Measurements from ENCODE around the gene SLC5A9. TPM values are rescaled to one million over a fixed set of nuclear protein-coding genes. Genes with fewer than 3 reads are reported as not detected.

The SLC5A9 gene
- total and polyA plus RNA-seq, 3 donors from 2014 or later: 1.4 to 3.0 (median 2.3) TPM

DNA sequence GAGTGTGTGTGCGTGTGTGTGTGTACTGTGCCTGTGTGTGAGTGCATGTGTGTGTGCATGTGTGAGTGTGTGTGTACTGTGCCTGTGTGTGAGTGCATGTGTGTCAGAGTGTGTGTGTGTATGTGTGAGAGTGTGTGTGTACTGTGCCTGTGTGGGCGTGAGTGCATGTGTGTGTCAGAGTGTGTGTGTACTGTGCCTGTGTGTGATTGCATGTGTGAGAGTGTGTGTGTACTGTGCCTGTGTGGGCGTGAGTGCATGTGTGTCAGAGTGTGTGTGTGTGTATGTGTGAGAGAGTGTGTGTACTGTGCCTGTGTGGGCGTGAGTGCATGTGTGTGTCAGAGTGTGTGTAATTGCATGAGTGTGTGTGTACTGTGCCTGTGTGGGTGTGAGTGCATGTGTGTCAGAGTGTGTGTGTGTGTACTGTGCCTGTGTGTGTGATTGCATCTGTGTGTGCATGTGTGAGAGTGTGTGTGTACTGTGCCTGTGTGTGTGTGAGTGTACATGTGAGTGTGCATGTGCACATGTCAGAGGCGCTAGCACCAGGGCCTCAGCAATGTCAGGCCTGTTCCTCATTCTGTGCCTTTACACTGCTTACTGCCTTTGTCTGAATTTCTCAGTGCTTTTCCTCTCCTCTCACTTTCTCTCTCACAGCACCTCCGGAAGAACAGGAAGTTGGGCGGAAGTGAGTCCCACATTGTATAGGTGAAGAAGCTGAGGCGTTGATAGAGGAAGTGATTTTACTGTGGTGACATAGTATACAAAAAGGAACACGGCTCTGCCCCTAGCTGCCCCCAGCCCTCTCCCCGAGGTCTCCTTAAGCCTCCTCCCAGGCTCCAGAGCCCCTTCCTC, 4.9 kb downstream of the SLC5A9 start:
- DNase-seq: no peak
- 62 to 80% methylated on average over 10 of the region's 10 CpGs for WGBS, 2 donors
- no peaks in the 10 kb centered on the region for H3K4me1 ChIP-seq
- H3K27ac ChIP-seq: no peak overlapping the region
- no peaks in the 10 kb centered on the region for H3K27me3 ChIP-seq
- no peaks in the 10 kb centered on the region for H3K36me3 ChIP-seq (ENCODE audit: low read depth, missing control alignments)
- intact Hi-C loops (cut with DNase I; ENCODE audit: low total_unique reads): no loop called here
- no peak overlapping the region for H3K4me3 ChIP-seq
- TF ChIP-seq, protein P1, sequence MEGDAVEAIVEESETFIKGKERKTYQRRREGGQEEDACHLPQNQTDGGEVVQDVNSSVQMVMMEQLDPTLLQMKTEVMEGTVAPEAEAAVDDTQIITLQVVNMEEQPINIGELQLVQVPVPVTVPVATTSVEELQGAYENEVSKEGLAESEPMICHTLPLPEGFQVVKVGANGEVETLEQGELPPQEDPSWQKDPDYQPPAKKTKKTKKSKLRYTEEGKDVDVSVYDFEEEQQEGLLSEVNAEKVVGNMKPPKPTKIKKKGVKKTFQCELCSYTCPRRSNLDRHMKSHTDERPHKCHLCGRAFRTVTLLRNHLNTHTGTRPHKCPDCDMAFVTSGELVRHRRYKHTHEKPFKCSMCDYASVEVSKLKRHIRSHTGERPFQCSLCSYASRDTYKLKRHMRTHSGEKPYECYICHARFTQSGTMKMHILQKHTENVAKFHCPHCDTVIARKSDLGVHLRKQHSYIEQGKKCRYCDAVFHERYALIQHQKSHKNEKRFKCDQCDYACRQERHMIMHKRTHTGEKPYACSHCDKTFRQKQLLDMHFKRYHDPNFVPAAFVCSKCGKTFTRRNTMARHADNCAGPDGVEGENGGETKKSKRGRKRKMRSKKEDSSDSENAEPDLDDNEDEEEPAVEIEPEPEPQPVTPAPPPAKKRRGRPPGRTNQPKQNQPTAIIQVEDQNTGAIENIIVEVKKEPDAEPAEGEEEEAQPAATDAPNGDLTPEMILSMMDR (IDR thresholded peaks at IDR 0.05): no peak
- TF ChIP-seq POLR2A (IDR thresholded peaks at IDR 0.05): no peak
- H3K9me3 ChIP-seq: no peaks in the 10 kb centered on the region

DNA sequence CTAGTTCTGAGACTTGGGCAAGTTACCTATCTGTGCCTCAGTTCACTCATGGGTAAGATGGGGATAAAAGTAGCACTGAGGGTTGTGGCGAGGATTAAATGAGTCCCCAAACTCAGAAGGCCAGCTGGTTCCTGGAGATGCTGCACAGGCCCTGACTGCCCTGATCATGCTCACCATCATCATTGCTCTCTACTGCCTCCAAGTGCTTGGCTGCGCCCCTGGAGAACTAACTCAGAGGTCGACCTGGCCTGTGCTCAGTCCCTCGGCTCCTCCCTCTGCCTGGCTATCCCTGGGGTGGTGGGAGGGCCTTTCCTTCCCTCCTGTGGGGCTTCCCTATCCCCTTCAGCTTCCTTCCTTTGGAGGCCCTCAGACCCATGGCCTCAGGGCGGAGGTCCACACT, 5.6 kb downstream of the SLC5A9 start:
- Histone ChIP-seq H3K4me1 (no peaks in the 10 kb centered on the region), H3K27ac (no peak overlapping the region), H3K27me3 (no peaks in the 10 kb centered on the region), H3K9me3 (no peaks in the 10 kb centered on the region), H3K4me3 (no peak overlapping the region), H3K36me3 (ENCODE audit: low read depth, missing control alignments) (no peaks in the 10 kb centered on the region)
- TF ChIP-seq, protein P1 (IDR thresholded peaks at IDR 0.05): no peak
- TF ChIP-seq POLR2A (IDR thresholded peaks at IDR 0.05): no peak
- DNase-seq: peak; percentile 49
- intact Hi-C loops (cut with DNase I; ENCODE audit: low total_unique reads): no loop called here
- 63 to 65% methylated on average over 5 of the region's 5 CpGs for WGBS, 2 donors

DNA sequence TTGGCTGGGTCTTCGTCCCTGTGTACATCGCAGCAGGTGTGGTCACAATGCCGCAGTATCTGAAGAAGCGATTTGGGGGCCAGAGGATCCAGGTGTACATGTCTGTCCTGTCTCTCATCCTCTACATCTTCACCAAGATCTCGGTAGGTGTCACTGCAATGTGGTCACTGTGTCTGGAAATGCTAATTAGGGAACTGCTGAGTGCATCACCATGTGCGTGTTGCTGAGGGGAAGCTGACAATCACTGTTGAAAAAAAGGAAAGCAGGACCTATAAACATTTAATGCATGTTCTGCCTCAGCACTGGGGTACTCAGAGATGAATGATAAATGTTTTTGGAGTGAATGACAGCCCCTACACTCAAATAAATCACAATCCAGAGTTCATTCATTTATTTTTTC, 6.8 kb downstream of the SLC5A9 start:
- Histone ChIP-seq H3K27ac (no peak overlapping the region), H3K4me1 (no peaks in the 10 kb centered on the region), H3K36me3 (ENCODE audit: low read depth, missing control alignments) (no peaks in the 10 kb centered on the region), H3K9me3 (no peaks in the 10 kb centered on the region), H3K27me3 (no peaks in the 10 kb centered on the region), H3K4me3 (no peak overlapping the region)
- intact Hi-C loops (cut with DNase I; ENCODE audit: low total_unique reads): no loop called here
- no peak for DNase-seq
- TF ChIP-seq, protein P1 (IDR thresholded peaks at IDR 0.05): no peak
- TF ChIP-seq POLR2A (IDR thresholded peaks at IDR 0.05): no peak
- WGBS, 2 donors: 95% methylated on average over 6 of the region's 6 CpGs

DNA sequence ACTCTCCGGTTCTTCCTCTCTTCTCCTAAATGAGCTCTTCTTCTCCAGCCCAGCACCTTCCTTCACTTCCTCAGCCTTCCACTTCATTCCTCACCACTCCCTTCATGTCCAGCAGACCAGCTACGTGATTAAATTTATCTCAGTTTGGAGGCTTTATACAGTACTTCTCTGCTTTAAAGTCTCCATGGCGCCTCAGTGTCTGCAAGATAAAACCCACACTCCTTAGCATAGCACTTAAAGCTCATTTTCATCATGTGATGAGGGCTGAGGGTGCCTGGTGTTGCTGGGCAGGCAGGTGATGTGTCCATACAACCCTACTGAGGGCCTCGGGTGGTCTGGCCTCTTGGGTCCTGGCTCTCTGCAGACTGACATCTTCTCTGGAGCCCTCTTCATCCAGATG, 7.7 kb downstream of the SLC5A9 start:
- Histone ChIP-seq H3K4me3 (no peak overlapping the region), H3K27ac (no peak overlapping the region), H3K4me1 (no peaks in the 10 kb centered on the region), H3K27me3 (no peaks in the 10 kb centered on the region), H3K9me3 (no peaks in the 10 kb centered on the region), H3K36me3 (ENCODE audit: low read depth, missing control alignments) (no peaks in the 10 kb centered on the region)
- WGBS, 2 donors: 85 to 86% methylated on average over 4 of the region's 4 CpGs
- TF ChIP-seq, protein P1 (IDR thresholded peaks at IDR 0.05): no peak
- no peak for TF ChIP-seq POLR2A (IDR thresholded peaks at IDR 0.05)
- intact Hi-C loops (cut with DNase I; ENCODE audit: low total_unique reads): no loop called here
- no peak for DNase-seq

DNA sequence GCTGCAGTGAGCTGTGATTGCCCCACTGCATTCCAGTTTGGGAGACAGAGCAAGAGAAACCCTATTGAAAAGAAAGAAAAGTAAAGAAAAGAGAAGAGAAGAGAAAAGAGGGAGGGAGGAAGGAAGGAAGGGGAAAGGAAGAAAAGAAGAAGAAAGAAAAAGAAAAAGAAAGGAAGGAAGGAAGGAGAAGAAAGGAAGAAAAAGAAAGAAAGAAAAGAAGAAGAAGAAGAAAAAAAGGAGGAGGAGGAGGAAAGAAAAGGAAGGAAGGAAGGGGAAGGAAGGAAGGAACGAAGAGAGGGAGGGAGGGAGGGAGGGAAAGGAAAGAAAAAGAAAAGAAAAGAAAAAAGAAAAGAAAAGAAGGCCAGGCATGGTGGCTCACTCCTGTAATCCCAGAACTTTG, 10.2 kb downstream of the SLC5A9 start:
- H3K27me3 ChIP-seq: no peaks in the 10 kb centered on the region
- no peaks in the 10 kb centered on the region for H3K36me3 ChIP-seq (ENCODE audit: low read depth, missing control alignments)
- H3K4me3 ChIP-seq: no peak overlapping the region
- intact Hi-C loops (cut with DNase I; ENCODE audit: low total_unique reads): no loop called here
- TF ChIP-seq, protein P1 (IDR thresholded peaks at IDR 0.05): no peak
- TF ChIP-seq POLR2A (IDR thresholded peaks at IDR 0.05): no peak
- no peaks in the 10 kb centered on the region for H3K4me1 ChIP-seq
- no peaks in the 10 kb centered on the region for H3K9me3 ChIP-seq
- no peak overlapping the region for H3K27ac ChIP-seq
- 84 to 89% methylated on average over 1 of the region's 1 CpG for WGBS, 2 donors
- no peak for DNase-seq

All from testis (tissue), 3 donors.